ACC112 (cell line): ENCODE results near the gene ASPDH.

Experiments used
- H2AFZ ChIP-seq: fragments of 200-600 bp; sonication (generic); one replicate; pipeline ENCODE4 v1.6.0; 2017; ENCODE audit warnings: antibody characterized with exemption, low read length; ENCODE audit not compliant: unreplicated experiment
- H3K27ac ChIP-seq: fragments of 200-600 bp; sonication (generic); 2 replicates; pipeline ENCODE4 v1.5.1; 2014; ENCODE audit warnings: low read depth, mild to moderate bottlenecking, antibody characterized with exemption, low read length, moderate library complexity
- H3K27me3 ChIP-seq: fragments of 200-600 bp; sonication (generic); 2 replicates; pipeline ENCODE4 v1.6.1; 2014; ENCODE audit warnings: mild to moderate bottlenecking, antibody characterized with exemption, low read length, moderate library complexity, mixed read lengths; ENCODE audit not compliant: insufficient read depth
- H3K36me3 ChIP-seq: fragments of 200-600 bp; sonication (generic); 2 replicates; pipeline ENCODE4 v1.6.1; 2016; ENCODE audit warnings: mild to moderate bottlenecking, antibody characterized with exemption, low read length, moderate library complexity, mixed read lengths; ENCODE audit not compliant: insufficient read depth
- H3K4me1 ChIP-seq: fragments of 200-600 bp; sonication (generic); one replicate; pipeline ENCODE4 v1.6.1; 2016; ENCODE audit warnings: low read length, mixed read lengths; ENCODE audit not compliant: insufficient read depth, unreplicated experiment, control insufficient read depth
- H3K4me3 ChIP-seq: fragments of 200-600 bp; sonication (generic); 2 replicates; pipeline ENCODE4 v1.5.1; 2014; ENCODE audit warnings: mild to moderate bottlenecking, low read depth, low read length
- H3K79me2 ChIP-seq: fragments of 200-600 bp; sonication (generic); one replicate; pipeline ENCODE4 v1.6.0; 2016; ENCODE audit warnings: low read length; ENCODE audit not compliant: control insufficient read depth, unreplicated experiment, insufficient read depth

ASPDH gene

DNA sequence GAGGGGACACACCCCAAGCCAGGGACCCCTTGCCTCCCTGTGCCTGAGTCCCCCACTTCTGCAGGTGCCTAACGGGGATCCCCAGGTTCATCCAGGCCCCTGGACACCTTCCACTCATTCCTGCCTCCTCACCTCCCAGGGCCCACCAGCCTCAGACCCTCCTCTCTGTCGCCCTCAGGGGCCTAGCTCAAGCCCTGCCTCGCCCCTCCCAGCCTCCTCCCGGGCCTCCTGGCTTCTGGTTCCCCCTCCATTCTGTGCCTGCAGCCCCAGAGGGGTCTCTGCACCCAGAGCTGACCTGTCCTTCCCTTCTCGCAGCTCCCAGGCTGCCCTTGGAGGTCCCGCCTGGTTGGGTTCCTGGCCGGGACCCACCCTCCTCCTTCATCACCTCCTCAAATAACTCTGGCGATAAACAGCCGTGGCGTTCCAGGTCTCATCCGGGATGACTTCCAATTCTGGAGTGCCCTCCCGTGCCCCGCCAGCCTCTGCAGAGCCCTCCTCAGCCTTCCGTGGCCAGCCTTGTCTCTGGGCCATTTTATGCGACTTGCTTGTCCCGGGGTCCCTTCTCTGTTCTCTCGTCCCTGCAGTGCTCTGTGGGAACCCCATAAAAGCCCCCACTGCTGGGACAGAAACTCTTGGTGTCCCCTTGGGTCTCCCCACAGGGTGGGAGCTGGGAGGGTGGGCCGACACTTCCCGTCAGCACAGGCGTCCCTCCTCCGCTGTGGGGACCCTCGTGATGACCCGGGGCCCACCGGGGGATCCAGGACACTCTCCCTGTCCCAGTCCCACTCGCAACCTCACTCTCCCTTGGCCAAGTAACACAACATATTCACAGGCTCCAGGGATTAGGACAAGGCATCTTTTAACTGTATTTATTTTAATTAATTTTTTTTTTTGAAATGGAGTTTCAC lies 11.9 kb downstream of the ASPDH start:
- H2AFZ ChIP-seq: no peak overlapping the region
- H3K27ac ChIP-seq: no peak overlapping the region
- H3K27me3 ChIP-seq: peaks cover 3% of the 10 kb centered on the region; the same call in 1 of the 2 replicates
- no peaks in the 10 kb centered on the region for H3K4me1 ChIP-seq
- H3K79me2 ChIP-seq: no peaks in the 10 kb centered on the region
- H3K4me3 ChIP-seq: no peak overlapping the region
- H3K36me3 ChIP-seq: no peaks in the 10 kb centered on the region

DNA sequence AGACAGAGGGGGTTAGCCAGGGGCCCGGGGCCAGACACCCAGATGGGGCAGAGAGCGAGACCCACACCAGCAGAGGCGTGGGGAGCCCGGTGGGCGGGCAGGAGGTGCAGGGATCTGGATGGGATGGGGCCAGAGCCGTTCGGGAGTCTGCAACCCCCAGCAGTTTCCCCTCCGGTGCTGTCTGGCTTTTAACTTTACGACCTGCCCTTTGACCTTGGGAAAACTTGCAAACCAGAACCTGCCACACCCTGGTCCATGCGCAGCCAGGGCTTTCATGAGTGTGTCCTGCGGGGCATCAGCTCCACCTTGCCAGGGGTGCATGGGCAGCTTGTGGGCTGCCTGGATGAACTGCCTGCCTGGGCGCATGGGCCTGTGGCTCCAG lies 12.5 kb downstream of the ASPDH start:
- H3K79me2 ChIP-seq: no peaks in the 10 kb centered on the region
- no peak overlapping the region for H3K4me3 ChIP-seq
- no peaks in the 10 kb centered on the region for H3K36me3 ChIP-seq
- H3K27ac ChIP-seq: no peak overlapping the region
- H2AFZ ChIP-seq: no peak overlapping the region
- peaks cover 3% of the 10 kb centered on the region; the same call in 1 of the 2 replicates for H3K27me3 ChIP-seq
- H3K4me1 ChIP-seq: no peaks in the 10 kb centered on the region

DNA sequence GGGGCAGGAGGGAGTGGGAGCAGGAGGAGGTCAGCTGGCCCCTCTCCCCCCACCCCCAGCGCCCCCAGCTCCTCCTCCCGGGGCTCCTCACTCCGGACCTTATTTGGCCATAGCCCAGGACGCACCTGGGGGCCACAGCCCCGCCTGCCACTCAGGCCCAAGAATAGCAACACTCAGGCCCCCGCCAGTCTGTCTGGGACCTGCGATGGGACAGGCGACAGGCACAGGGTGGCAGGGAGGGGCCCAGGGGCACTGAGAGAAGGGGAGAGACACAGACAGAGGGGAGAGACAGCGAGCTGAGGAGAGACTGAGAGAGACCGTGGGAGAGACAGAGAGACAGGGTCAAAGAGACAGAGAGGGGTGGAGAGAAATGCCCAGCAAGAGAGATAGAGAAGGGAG lies 13.0 kb downstream of the ASPDH start:
- Histone ChIP-seq H3K4me3 (no peak overlapping the region), H3K4me1 (no peaks in the 10 kb centered on the region), H3K27me3 (peaks cover 3% of the 10 kb centered on the region; the same call in 1 of the 2 replicates), H3K79me2 (no peaks in the 10 kb centered on the region), H3K36me3 (no peaks in the 10 kb centered on the region), H3K27ac (no peak overlapping the region), H2AFZ (no peak overlapping the region)

DNA sequence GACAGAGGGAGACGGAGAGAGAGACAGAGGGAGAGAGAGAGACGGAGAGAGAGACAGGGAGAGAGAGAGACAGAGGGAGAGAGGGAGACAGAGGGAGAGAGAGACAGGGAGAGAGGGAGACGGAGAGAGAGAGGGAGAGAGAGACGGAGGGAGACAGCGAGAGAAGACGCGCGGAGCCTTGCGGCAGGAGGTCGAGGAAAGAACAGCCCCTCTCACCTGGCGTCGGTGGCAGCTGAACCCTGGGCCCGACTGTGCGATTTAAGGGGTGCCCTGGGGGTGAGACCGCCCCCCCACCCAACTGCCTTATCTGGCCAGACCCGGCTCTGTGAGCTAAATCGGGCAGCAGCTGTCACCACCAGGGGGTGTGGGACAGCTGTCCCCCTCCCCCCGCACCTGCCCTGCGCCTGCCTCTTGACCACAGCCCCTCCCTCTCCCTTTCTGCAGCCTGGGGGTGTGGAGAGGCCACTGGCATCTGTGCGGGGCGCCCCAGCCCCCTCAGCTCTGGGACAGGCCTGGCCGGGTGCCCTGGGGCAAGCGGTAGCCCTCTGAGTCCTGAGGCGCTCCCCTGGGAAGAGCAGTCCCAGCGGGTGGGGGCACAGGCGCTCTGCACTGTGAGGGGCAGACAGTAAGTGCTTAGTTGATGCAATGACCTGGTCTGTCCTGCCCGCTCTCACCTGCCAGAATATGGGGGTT lies 13.5 kb downstream of the ASPDH start:
- H3K27me3 ChIP-seq: peaks cover 3% of the 10 kb centered on the region; the same call in 1 of the 2 replicates
- no peak overlapping the region for H3K4me3 ChIP-seq
- no peaks in the 10 kb centered on the region for H3K4me1 ChIP-seq

DNA sequence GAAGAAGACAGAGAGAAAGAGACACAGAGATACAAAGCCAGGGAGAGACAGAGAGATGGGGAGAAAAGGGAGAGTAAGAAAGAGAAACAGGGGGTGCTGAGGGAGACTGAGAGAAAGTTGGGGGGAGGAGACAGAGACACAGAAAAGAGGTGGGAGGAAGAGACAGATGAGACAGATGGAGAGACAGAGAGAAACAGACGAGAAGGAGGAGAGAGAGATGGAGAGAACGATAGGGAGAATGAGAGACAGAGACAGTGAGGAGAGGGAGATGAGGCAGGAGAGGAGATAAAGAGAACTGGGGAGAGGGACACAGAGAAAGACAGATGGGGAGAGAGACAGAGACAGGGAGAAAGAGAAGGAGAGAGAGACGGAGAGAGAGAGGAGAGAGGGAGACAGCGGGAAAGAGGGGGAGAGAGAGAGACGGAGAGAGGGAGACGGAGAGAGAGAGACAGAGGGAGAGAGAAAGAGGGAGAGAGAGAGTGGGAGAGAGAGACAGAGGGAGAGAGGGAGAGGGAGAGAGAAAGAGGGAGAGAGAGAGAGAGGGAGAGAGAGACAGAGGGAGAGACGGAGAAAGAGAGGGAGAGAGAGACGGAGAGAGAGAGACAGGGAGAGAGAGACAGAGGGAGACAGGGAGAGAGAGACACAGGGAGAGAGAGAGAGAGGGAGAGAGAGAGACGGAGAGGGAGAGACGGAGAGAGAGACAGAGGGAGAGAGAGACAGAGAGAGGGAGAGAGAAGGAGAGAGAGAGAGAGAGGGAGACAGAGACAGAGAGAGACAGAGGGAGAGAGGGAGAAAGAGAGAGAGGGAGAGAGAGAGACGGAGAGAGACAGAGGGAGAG lies 15.3 kb downstream of the ASPDH start:
- no peak overlapping the region for H3K27ac ChIP-seq
- H3K4me3 ChIP-seq: no peak overlapping the region
- H3K4me1 ChIP-seq: no peaks in the 10 kb centered on the region
- no peaks in the 10 kb centered on the region for H3K36me3 ChIP-seq
- H2AFZ ChIP-seq: no peak overlapping the region
- no peaks in the 10 kb centered on the region for H3K79me2 ChIP-seq
- peaks cover 8% of the 10 kb centered on the region; the same call in 1 of the 2 replicates for H3K27me3 ChIP-seq

More for the DNA sequence above, 13.5 kb downstream of the ASPDH start:
- H3K27ac ChIP-seq: no peak overlapping the region
- H3K79me2 ChIP-seq: no peaks in the 10 kb centered on the region
- H2AFZ ChIP-seq: no peak overlapping the region
- H3K36me3 ChIP-seq: no peaks in the 10 kb centered on the region

DNA sequence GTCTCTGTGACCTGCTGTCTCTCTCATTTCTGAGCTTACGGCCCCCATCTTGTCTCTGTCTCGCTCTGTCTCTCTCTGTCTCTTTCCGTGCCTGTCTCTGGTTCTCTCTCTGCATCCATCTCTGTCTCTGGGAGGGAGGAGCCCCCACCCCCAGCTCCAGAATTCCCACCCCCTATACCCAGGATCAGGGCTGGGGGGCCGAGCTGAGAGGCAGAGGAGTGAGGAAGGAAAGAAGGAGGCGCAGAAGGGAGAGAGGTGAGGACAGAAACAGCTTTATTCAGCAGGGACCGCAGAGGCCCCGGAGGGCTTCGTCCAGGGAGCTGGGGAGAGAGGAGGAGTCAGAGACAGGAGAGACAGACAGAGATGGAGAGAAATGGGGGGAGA lies 16.7 kb downstream of the ASPDH start:
- no peaks in the 10 kb centered on the region for H3K4me1 ChIP-seq
- no peak overlapping the region for H3K4me3 ChIP-seq
- no peak overlapping the region for H3K27ac ChIP-seq
- H2AFZ ChIP-seq: no peak overlapping the region
- H3K36me3 ChIP-seq: no peaks in the 10 kb centered on the region
- peaks cover 15% of the 10 kb centered on the region for H3K27me3 ChIP-seq
- no peaks in the 10 kb centered on the region for H3K79me2 ChIP-seq

DNA sequence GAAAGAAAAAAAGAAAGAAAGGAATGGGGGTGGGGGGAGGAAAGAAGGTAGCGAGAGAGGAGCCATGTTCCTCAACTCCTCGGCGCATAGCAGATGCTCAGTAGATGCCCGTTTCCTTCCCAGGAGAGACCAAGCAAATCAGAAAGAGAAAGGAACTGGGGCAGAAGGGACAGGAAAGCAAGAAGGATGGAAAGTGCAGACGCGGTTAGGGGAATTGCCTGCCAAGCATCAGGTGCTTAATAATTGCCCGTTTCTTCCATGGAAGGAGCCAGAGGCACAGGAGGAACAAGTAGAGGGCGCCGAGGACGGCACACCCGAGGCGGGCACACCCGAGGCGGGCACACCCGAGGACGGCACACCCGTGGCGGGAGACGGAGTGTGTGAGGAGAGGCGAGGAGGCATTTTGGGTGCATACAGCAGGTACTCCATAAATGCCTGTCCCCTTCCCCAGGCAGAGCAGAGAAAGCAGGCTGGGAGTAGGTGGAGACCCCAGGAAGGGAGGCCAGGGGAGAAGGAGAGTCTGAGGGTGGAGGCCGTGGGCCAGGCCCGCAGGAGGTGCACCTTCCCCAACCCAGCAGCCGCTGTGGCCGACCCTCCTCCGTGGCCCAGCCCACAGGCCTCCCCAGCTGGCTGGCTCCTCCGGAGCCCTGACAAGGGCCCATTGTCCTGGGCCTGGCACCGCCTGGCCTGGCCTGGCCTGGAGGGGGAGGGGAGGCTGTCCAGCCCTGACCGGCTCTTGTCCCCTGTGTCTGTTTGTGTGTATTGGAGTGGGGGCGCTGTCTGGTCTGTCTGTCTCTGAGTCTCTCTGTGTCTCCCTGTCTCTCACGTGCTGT lies 17.3 kb downstream of the ASPDH start:
- H3K79me2 ChIP-seq: no peaks in the 10 kb centered on the region
- no peak overlapping the region for H3K27ac ChIP-seq
- H2AFZ ChIP-seq: no peak overlapping the region
- no peaks in the 10 kb centered on the region for H3K4me1 ChIP-seq
- no peaks in the 10 kb centered on the region for H3K36me3 ChIP-seq
- no peak overlapping the region for H3K4me3 ChIP-seq
- peaks cover 21% of the 10 kb centered on the region for H3K27me3 ChIP-seq

DNA sequence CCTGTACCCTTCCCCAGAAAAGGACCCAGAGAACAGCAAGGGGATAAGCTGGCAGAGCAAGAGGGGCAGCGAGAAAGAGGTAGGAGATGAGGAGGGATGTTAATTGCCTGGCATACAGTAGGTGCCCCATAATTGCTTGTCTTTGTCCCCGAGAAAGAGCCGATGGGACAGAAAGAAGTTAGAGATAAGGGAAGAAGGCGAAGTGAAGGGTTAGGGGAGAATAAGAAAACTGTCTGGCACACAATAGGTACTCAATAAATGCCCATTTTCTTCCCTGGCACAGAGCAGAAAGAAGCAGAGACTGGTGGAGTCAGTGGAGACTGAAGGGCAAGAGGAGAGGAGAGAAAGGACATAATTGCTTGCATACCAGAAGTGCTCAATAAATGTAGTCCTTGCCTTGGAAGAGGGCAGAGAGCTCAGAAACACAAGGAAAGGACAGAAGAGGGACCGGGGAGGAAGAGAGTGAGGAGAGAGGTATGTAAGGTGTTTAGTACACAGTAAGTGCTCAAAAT lies 18.6 kb downstream of the ASPDH start:
- peaks cover 32% of the 10 kb centered on the region for H3K27me3 ChIP-seq
- no peaks in the 10 kb centered on the region for H3K4me1 ChIP-seq
- no peaks in the 10 kb centered on the region for H3K79me2 ChIP-seq
- no peak overlapping the region for H2AFZ ChIP-seq
- H3K36me3 ChIP-seq: no peaks in the 10 kb centered on the region
- no peak overlapping the region for H3K4me3 ChIP-seq
- no peak overlapping the region for H3K27ac ChIP-seq

DNA sequence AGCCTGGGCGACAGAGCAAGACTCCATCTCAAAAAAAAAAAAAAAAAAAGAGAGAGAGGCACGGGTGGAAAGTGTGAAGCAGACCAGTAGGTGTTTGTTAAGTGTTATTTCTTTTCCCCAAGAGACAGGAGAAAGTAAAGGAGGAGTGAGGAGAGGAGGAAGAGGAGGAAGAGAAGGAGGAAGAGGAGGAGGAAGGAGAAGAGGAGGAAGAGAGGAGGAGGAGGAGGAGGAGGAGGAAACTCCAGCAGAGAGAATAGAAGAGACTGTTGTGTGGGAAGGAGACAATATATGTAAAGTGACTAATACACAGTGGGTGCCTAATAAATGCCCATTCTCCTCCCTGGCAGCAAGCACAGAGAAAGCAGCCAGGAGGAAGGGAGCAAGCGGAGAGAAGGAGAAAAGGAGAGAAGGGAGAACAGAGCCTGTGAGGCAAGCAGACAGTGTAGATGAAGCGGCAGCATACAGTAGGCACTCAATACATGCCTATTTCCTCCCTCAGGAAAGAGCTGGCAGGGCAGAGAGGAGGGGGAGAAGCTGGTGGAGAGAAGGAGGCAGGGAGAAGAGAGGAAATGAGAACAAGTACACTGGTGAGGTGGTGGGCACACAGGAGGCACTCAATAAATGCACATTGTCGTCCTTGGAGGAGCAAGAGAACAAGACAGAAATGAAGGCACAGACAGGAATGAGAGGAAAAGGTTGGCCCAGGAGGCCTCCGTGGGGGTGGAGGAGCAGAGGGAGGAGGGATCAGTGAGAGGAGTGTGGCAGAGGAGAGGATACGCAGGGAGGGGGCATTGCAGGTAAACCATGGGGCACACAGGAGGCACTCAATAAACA lies 19.3 kb downstream of the ASPDH start:
- no peak overlapping the region for H2AFZ ChIP-seq
- no peak overlapping the region for H3K27ac ChIP-seq
- no peaks in the 10 kb centered on the region for H3K79me2 ChIP-seq
- H3K4me3 ChIP-seq: no peak overlapping the region
- H3K4me1 ChIP-seq: no peaks in the 10 kb centered on the region
- peaks cover 35% of the 10 kb centered on the region for H3K27me3 ChIP-seq
- H3K36me3 ChIP-seq: no peaks in the 10 kb centered on the region
